GM21447 (cell line): ENCODE measurements around the gene DGKG.

Experiments used
- ATAC-seq: cut with Tn5 transposase; IDR thresholded peaks from one replicate; pipeline ENCODE4 v1.9.1; 2021; ENCODE audit not compliant: unreplicated experiment

DGKG gene

DNA sequence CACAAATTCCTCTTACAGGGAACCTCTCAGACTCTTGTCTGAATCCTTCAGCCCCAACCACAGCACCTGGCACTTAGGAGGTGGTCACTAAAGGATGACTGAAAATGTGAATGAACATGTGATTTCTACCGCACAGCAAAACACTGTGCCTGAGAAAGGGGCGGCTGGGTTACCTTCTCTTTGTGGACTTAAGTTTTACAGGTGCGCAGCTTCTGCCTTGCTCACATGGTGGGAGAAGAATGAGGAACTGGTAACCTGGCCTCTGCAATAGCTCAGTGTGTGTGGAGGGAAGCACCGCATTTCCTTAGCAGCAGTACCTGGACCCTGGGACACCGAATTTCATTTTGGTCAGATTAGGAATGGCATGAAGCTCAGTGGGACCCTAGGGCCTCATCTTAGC is 243.3 kb downstream of the DGKG start:
- no peak for ATAC-seq

DNA sequence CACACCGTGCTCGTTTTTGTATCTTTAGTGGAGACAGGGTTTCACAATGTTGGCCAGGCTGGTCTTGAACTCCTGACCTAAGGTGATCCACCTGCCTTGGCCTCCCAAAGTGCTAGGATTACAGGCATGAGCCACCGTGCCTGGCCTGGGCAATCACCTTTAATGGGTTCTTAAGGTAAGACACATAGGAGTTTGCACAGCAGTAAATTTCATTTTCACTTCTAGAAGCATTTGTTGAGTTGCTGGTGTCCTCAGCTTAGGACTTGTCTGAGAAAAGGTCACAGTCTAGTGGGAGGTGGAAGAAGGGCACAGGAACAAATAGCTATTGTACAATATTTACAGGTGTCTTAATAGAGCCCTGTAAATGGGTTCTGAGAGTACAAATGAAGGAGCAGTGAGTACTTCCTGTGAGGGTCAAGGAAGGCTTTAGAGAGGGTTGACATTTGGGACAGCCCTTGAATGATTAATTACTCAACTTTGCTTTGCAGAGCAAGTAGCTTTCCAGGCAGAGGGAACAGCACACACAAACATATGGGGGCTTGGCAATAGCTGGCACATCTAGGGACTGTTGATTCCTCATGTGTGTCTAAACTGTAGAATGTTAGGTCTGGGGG is 244.4 kb downstream of the DGKG start:
- no peak for ATAC-seq

DNA sequence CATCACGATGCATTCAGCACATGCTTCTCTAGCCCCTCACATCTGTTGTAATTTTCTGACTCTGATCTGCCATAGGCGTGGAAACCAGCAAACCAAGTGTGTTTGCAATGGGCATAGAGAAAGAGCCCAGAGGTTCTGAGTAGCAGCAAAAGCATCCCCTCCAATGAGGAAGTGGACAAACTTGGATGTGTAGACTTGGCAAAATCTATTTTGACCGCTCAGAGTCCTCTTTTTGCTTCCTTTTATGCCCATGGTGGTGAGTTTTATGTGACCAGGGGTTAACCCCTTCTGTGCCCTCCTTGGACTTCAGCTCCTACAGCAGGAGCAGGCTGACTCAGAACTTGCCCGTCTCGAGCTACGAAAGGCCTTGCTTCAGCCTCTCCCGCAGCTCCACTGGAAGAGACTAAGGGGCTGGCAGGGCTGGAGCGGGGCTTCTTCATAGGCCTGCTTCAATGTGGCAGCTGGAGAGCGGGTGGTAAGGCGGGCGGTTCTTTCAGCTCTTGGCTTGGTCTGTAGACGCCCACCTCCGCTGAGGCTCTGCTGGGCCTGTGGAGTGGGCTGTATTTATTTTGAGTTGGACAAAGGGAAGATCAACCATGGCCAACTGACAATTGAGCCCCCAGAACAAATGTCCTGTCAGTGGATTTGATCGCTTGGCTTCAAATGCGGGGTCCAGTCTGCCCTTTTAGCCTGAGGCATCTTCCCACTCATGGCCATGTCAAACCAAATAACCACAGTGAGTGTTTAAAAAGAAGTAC is 246.6 kb downstream of the DGKG start:
- ATAC-seq: no peak

DNA sequence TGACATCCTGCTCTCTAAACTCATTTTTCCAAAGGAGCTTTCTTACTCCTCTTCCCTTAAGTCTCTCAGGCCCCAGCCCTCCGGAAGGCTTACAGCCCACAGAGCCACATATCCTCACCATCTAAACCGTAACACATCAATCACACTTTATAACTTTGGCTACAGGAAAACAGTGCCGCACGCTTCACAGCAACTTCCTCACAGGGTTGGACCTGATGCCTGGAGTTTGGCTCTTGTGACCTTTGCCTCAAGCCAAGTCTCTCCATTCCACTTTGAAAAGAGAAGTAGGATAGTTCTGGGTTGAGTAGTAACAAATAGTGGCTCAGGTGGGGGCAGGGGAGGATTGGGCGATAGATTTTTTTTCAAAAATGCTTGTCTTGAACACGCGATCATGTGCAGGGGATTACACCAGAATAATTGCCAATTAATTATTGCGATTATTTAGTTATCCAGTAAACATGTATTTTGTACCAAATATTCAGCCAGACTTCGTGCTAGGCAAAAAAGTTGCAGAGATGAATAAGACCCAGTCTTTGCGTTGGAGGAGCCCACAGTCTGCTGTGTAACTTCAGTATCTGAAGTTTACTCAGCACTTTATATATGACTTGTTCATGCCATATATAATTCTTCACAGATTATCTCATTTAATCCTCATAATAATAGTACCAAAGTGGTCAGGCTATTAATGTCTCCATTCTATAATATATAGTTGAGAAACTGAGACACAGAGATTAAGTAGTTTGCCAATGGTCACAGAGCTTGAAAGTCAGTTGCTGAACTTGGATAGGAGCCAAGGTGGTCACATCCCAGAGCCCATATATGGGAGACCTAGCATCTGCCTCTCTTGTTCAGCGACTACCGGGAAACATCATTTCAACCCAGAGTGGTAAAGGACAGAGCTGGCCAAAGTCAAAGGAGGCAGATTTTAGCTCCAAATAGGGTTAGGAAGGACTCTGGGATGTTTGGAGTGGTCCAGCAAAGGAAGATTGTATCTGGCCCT is 250.8 kb downstream of the DGKG start:
- ATAC-seq: no peak

DNA sequence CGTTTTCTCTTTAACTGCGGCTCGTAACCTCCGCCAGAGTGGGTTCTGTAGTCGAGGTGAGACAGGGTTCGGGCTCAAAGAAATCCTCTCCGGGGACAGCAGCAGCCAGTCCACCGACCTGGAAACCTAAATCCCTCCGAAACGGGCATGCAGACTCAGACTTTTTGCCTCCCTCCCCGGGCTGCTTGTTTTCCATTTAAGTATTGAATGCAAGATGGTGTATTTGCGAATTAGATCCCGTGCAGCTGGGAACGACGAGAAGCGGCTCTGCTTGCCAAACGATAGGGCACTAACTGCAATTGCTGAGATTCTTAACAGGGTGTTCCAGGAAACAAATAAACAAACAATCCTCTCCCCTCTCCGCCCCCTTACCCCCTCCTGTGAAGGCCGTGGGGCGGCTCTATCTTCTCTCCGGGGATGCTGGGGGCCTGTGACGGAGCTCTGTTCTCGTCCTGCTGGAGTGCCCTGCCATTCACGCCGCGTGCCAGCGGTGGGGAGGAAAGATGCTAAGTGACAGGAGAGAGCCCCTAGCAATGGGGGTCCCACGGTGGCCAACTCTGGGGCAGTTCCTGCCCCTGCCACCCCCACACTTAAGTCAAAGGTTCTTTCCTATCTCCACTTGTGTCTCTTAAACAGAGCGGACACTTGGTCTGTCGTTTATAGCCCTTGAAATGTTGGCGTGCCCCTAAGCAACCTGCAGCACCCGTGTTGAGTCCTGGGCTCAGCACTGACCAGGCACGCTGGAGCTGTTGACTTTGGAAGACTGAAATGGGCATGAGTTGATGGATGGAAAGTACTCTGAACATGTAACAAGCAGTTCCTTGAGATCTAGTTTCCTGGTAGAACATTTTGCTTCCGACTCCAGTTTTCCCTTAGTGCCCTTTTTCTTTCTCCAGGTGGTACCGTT is 251.9 kb downstream of the DGKG start:
- ATAC-seq: no peak

DNA sequence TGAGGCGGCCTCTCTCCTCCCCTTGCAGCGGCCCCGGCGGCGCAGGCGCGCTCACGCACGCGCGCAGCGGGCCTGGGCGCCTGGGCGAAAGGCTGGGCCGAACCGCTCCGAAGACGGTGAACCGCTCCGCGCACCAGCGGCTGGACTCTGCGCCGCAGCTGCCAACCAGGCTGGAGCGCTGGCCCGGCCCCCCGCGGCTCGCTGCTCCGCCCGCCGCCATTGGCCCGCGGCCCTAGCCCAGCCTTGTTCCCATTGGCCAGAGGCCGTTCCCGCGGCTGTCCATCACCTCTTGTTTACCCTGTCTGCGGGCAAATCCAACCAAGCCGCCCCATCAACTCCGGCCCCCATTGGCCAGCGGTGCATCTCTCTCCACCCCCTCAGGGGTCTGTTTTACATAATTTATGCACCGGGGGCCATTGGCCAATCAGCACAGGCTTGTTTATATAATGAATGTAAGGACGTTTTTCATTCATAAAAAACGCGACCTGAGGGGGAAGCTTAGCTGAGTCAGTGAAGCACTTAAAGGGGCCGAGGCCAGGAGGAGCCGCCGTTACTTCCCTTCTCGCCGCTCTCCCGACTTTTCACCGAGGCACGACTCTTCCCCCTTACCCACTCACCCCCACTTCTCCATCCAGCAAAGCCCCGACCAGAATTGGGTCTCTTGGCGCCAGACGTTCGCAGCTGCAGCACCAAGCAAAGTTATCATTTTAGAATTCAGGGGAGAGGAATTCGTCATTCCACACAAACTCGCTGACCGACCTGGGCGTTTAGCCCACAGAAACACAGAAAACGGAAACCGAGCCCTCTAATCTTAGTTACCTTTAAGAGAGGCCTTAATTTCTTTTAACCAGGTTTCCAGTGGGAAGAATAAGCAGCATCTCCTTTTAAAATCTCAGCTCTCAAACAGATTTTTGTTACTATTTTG is 252.8 kb downstream of the DGKG start, which contains the start of gene ETV5:
Gene ETV5, minus strand, starts transcription at position 149 of the 925 bp plus-strand sequence. CDS start 3,221 bp downstream, outside the sequence.
- peak; percentile 93 for ATAC-seq

DNA sequence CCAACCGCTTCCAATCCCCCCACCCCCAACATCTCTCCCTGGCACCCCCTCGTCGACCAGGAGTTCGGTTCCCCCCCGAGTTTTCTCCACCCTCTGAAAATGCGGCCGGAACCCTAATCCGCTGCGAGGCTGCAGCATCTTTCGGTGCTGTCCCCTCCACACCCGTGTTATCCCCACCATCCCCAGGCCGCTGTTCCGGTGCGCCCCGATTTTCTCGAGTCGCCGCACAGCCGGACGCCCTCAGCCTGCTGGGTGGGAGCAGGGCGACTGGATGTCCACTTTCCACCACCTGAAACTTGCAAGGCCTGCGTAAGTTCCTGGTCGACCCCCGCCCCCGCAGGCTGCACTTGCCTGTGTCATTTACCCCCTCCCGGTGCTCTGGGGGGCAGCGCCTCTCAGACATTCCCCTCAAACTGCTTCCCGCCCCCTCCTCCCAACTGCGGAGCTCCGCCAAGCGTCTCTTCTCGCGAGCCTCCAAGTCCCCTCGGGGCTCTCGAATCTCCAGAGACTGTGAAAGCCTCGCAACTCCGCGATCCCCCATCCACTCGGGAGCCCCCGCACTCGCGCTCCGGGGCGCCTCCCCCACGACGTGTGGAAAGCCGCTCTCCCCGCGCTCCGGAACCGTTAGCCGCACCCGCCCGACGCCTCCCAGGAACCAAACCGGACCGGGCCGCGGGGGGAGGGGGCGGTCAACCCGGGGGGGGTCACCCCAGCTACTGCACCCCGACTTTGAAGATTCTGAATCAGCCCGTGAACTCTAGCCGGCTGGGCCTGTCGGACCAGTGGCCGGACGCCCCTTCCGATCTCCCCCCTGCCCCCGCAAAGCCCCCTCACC is 253.7 kb downstream of the DGKG start:
- ATAC-seq: no peak

DNA sequence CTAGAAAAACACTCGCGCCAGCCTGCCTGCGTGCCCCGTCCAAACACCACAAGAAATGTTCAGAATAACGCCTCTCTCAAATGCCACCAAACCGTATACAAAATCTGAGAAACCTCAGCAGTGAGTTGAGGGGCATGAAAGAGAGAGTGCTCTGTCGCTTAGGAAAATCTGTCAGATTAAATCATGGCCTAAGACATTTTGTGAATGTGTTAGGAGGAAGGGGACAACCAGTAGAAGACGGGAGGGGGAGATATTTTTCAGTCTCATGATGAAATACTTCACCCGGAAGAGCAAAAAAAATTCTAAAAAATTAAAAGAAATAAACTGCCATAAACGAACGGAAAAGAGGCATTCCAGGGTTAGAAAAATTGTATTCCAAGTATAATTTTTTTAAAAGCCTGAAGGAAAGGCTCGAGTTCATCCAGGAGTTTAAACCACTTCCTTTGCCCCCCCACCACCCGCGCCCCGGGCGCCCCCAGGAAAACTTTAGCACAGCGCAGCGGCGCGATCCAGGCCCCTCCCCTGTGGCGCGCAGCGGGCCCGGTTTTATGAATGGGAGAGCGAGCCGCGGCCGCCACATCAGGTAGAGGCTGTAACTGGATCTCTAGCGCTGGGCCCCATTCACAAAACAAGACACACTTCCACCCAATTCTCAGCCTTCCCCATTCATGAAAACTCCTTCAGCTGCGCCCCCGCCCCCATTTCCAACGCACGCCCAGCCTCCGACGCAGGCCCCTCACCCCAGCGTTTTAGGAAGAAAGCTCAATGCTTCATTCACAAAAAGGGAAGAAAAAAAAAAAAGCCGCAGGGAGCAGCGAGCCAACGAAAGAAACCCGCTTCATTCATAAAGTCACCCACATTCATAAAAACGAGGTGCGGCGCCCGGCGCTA is 254.6 kb downstream of the DGKG start:
- ATAC-seq: no peak

DNA sequence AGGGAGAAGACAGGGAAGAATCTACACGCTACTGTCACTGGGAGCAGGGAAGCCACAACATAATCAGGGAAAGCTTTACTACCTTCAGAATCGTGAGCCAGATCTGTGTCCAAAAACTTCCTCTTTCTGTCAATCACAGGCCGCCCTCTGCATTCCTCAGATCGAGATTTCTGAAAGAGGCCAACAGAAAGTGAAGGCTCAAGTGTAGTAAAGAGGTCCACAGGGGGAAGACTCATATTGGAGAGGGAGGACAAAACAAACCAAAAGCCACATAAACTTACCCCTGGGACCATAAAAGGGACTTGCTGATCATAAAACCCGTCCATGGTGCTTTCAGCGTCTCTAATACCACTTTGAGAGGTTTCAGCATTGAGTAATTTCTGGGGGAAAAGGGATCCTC is 256.5 kb downstream of the DGKG start:
- no peak for ATAC-seq

DNA sequence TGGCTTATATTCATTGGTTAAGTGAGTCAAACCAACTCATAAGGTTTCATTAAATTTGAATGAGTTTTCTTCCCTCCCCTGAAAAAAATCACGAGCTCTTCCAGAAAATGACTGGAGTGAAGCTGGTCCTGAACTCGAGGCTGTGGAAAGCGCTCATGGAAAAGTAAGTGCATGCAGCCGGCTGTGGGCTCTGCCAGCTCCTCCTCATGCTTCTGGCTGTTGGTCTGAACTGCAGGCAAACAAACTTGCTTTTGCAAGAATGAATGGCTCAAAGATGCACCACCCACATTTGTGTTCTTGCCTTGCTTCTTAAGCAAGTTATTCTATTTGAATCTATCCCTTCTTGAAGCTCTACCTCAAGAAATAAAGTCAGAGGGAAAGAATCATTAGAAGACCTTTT is 259.3 kb downstream of the DGKG start:
- ATAC-seq: no peak

DNA sequence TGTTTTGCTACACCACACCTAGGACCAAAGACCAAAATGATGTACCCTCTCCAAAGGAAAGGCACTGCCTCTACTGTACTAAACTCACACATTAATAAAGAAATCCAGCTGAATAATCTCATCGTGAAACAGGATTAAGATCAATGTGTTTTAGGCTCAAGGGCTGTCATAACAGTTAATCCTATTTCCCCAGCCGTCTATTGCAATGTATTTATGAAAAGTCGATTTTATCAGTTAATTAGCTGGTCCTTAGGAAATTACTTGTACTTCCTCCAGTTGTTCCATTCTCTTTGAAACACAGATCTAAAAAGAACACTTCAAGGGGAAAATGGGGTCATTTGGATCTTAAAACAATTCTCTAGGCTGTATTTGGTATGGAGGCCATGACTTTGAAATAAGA is 261.6 kb downstream of the DGKG start:
- no peak for ATAC-seq

DNA sequence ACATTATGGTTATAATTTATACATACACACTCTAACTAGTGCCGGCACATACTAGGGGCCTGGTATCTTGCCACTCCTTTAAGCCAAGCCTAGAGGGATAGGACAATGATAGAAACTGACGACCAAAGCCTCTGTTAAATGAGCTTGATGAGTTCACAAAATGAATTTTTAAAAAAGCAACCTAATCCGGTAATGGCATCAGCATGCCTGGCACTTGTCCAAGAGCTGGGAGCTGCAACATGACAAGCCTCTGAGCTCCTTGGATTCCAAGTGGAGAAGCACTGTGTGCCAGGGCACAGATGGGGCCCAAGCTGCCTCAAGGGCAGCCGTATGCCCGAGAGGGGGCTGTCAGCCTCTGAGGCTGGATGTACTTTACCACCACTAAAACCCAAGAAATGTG is 262.9 kb downstream of the DGKG start:
- ATAC-seq: no peak

DNA sequence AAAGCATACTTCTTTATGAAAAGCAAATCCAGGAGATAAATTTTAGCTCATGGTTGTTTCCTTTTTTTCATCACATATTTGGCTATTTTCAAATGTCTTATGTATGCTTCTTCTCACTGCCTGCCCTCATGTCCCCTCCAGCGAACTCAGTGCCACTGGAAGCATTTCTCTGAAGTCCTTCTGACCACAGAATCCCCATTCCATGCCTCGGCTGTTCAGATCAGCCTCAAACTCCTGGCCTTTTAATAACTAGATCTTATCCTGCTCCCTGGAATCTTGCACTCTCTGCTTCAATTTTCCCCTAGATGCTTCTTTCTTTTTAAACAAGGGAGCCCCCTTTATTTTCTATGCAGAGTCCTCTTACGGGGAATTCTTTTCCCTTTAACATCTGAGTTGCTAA is 263.3 kb downstream of the DGKG start:
- ATAC-seq: no peak

DNA sequence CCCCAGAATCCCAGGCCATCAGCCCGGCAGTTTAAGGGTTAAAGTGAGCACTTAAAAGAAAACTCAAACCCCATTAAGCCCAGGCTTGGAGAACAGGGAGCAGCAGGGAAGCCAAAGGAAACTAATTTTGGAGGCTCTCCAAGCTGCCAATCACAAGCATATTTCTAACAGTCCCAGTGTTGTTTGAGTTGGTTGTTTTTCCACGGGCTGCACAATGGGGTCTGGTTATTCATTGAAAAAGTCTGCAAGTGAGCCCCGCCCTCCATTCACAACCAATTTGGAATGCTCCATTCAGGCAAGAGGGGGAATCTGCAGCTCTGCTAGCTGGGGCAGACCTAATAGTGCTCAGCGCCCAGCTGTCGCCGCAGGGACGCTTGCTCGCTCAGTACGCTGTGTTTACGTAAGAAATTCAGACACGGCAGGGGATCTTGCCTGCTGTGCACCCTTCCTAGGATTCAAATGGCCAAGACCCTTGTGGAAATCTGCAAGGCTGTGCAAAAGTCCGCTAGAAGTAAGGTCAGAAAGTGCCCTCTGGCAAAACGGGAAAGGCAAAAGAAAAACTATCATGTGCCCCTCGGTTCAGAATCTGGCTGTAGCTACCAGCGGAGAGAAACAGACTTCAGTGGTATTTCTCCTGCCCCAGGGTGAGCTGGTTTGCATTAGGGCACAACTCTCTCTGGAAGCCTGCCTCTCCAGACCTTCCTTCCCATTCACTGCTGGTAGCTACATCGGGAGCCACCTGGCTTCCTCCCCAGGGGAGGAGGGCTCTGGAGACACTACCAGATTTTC is 264.2 kb downstream of the DGKG start:
- ATAC-seq: no peak

DNA sequence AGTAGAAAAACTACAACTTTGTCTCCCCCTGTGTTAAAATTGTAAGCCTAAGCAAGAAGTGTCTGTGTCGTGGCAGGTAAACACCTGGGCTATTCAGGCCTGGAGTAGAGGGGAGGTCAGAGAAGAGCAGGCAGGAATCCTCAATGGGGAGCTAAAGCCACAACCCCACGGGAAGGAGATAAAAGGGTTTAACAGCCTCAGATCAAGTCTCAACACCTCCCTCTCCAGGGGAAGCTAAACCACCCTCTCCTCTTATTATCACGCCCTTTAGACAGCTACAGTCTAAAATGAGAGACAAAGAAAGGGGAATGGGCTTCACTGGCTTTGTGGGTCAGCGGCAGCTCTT is 264.7 kb downstream of the DGKG start:
- ATAC-seq: no peak
